Panc1 (cell line): ENCODE data around the gene RNF208. TPM values are rescaled to one million over a fixed set of nuclear protein-coding genes. Genes with fewer than 3 reads are reported as not detected.

ENCODE experiments used
- ATAC-seq: fragments of 200-7000 bp; cut with Tn5 transposase; 2 replicates; pipeline ENCODE4 v1.9.1; 2020; ENCODE audit warnings: mild to moderate bottlenecking, moderate library complexity
- BruUV-seq: library from RNA; stranded (reverse); fragments of 400-500 nt; replicated peaks from 2 replicates; lab custom pipeline; 2021; lab: Mats Ljungman, UMichigan
- CTCF ChIA-PET: fragments of 300-600 bp; sonication (Branson Sonifier 250); formaldehyde crosslinking; loops from one replicate; lab custom pipeline; 2022; ENCODE audit warnings: antibody characterized with exemption; lab: Charles Lee
- POLR2A ChIA-PET: fragments of 300-600 bp; sonication (Branson Sonifier 250); formaldehyde crosslinking; loops from one replicate; lab custom pipeline; 2022; ENCODE audit warnings: antibody characterized with exemption; lab: Charles Lee
- DNase-seq: peaks from one replicate; pipeline ENCODE4 v3.0.0-alpha.2; 2010; ENCODE audit warnings: low read depth, low spot score
- H3K27ac ChIP-seq: 2 replicates; pipeline ENCODE4 v1.5.1; 2011; ENCODE audit warnings: mild to moderate bottlenecking, low read length, inconsistent platforms
- H3K27me3 ChIP-seq: fragments of 200-500 bp; sonication (Bioruptor generic); 2 replicates; pipeline ENCODE4 v1.6.0; 2014; ENCODE audit warnings: low read length, inconsistent platforms; ENCODE audit not compliant: control insufficient read depth, insufficient read depth
- H3K36me3 ChIP-seq: fragments of 200-500 bp; sonication (Bioruptor generic); 2 replicates; pipeline ENCODE4 v1.5.1; 2014; ENCODE audit warnings: inconsistent platforms, mild to moderate bottlenecking, low read length, moderate library complexity; ENCODE audit not compliant: control insufficient read depth, insufficient read depth
- H3K4me1 ChIP-seq: 2 replicates; pipeline ENCODE4 v1.5.1; 2011; ENCODE audit warnings: inconsistent platforms, mild to moderate bottlenecking, low read length, moderate library complexity; ENCODE audit not compliant: control insufficient read depth, insufficient read depth
- H3K4me3 ChIP-seq, 2 experiments: 2 replicates each; pipeline ENCODE4 v1.5.1; 2011 to 2012; ENCODE audit warnings: low read depth in 2 of 2, low read length in 2 of 2, mild to moderate bottlenecking in 2 of 2, inconsistent platforms in 1 of 2, moderate library complexity in 1 of 2
- H3K9me3 ChIP-seq: fragments of 200-500 bp; sonication (Bioruptor generic); 2 replicates; pipeline ENCODE4 v1.5.1; 2014; ENCODE audit warnings: low read depth, mild to moderate bottlenecking, inconsistent platforms, low read length, moderate library complexity; ENCODE audit not compliant: control insufficient read depth, insufficient read depth
- CTCF ChIP-seq: fragments of 450-650 bp; IDR thresholded peaks from 2 replicates; pipeline ENCODE4 v1.5.1; 2017; ENCODE audit warnings: mild to moderate bottlenecking
- POLR2AphosphoS5 ChIP-seq: IDR thresholded peaks from 2 replicates; pipeline ENCODE4 v1.6.1; 2012; ENCODE audit warnings: mild to moderate bottlenecking, low read depth, low read length, moderate library complexity
- REST ChIP-seq, 2 experiments: IDR thresholded peaks; 2 replicates each; pipeline ENCODE4 v1.6.1; 2011 to 2012; ENCODE audit warnings: low read depth in 2 of 2, control low read depth in 1 of 2, low read length in 1 of 2, mild to moderate bottlenecking in 1 of 2, moderate library complexity in 1 of 2; ENCODE audit not compliant: insufficient read depth in 1 of 2
- SIN3A ChIP-seq: IDR thresholded peaks from 2 replicates; pipeline ENCODE4 v1.6.1; 2012; ENCODE audit warnings: low read depth, mild to moderate bottlenecking, low read length, moderate library complexity, borderline replicate concordance; ENCODE audit not compliant: insufficient read depth
- TCF7L2 ChIP-seq: IDR thresholded peaks from 2 replicates; pipeline ENCODE4 v1.6.1; 2011; ENCODE audit warnings: mild to moderate bottlenecking, low read depth, low read length, inconsistent platforms
- in situ Hi-C: cut with HindIII; loops from 2 replicates; pipeline ENCODE4 v1.10.0; 2016; ENCODE audit warnings: low sequenced_read_pairs, low pct_unique_long_range_greater_than_20kb
- intact Hi-C: fragments of 100-400 bp; cut with micrococcal nuclease; formaldehyde crosslinking; loops from one replicate; pipeline ENCODE4 v1.10.0; 2022; ENCODE audit not compliant: unreplicated experiment
- total RNA-seq: library from RNA; stranded (reverse); gene quantifications from one replicate; pipeline ENCODE4 v1.2.1, GENCODE V29; 2021; ENCODE audit not compliant: unreplicated experiment

Gene RNF208
- total RNA-seq, 1 experiment from 2014 or later = 11.5 TPM

- POLR2A ChIA-PET = no interaction called here
- CTCF ChIA-PET = interaction anchor here (1.3 kb wide), 1 partner anchor 13 kb away, joined by 6 read pairs; the partner anchor contains the start of gene RNF224
- ATAC-seq (no peak), DNase-seq (no peak)
- in situ Hi-C loops (no loop called here), intact Hi-C loops (no loop called here)
- TF ChIP-seq SIN3A = no peak
- TF ChIP-seq POLR2AphosphoS5 = no peak
- no peak for TF ChIP-seq CTCF
- no peak for TF ChIP-seq REST (IDR thresholded peaks at IDR 0.05; ENCODE audit: insufficient read depth in 1 of 2, low read depth in 2 of 2, low read length in 1 of 2)
- Histone ChIP-seq H3K4me3 (no peak overlapping the region), H3K4me1 (peaks cover 18% of the 10 kb centered on the region), H3K36me3 (no peaks in the 10 kb centered on the region), H3K27me3 (no peaks in the 10 kb centered on the region), H3K27ac (no peak overlapping the region), H3K9me3 (no peaks in the 10 kb centered on the region)
- no TSS peak for BruUV-seq
Observed at GRCh38 chr9:137214620-137215019, 7.4 kb downstream of the RNF208 start.

- BruUV-seq = no TSS peak
- H3K9me3 ChIP-seq = no peaks in the 10 kb centered on the region
- no peak overlapping the region for H3K27ac ChIP-seq
- in situ Hi-C loops = no loop called here
- no peaks in the 10 kb centered on the region for H3K27me3 ChIP-seq
- POLR2A ChIA-PET = no interaction called here
- DNase-seq (no peak), ATAC-seq (no peak)
- TF ChIP-seq CTCF = peak; percentile 69
- TF ChIP-seq TCF7L2 = no peak
- no peak overlapping the region for H3K4me3 ChIP-seq
- peaks cover 8% of the 10 kb centered on the region for H3K4me1 ChIP-seq
- H3K36me3 ChIP-seq = no peaks in the 10 kb centered on the region
- intact Hi-C loops = no loop called here
- CTCF ChIA-PET = interaction anchor here (0.5 to 1.3 kb wide), 4 partner anchors 10 to 23 kb away, joined by 3 to 10 read pairs (median 4); partner anchors contain the start of gene RNF224
Observed at GRCh38 chr9:137213160-137214060, 8.6 kb downstream of the RNF208 start.
